Thoracic aorta (tissue), 2 donors: ENCODE results near the gene AGAP6. TPM values are rescaled to one million over a fixed set of nuclear protein-coding genes. Genes with fewer than 3 reads are reported as not detected.
"Not testable (repeated sequence)": the region's sequence is repeated elsewhere in the genome, so short reads cannot be mapped to it uniquely, and the experiment has no call there.

Experiments
- ATAC-seq: fragments of 150-250 bp; one replicate; pipeline ENCODE4 v1.8.0; 2017; ENCODE audit warnings: low read depth; ENCODE audit not compliant: insufficient number of reproducible peaks, low FRiP score
- DNase-seq: peaks from one replicate; pipeline ENCODE4 v3.0.0-alpha.2; 2020; ENCODE audit warnings: low spot score
- H3K27ac ChIP-seq, 2 donors: fragments of 200-600 bp; sonication (generic); 1 replicate in 1 of 2; 2 replicates in 1 of 2; pipeline ENCODE4 v1.5.1; 2016; ENCODE audit warnings: mild to moderate bottlenecking in 2 of 2, moderate library complexity in 2 of 2
- H3K27me3 ChIP-seq: fragments of 200-600 bp; sonication (generic); replicated peaks from 2 replicates; pipeline ENCODE4 v1.6.0; 2016; ENCODE audit warnings: mild to moderate bottlenecking; ENCODE audit not compliant: insufficient read depth
- H3K36me3 ChIP-seq: fragments of 200-600 bp; sonication (generic); one replicate; pipeline ENCODE4 v1.5.1; 2016
- H3K4me1 ChIP-seq, 2 donors: fragments of 200-600 bp; sonication (generic); 1 replicate in 1 of 2; 2 replicates in 1 of 2; pipeline versions ENCODE4 v1.5.1 to v1.6.0; 2016; ENCODE audit warnings: low read depth in 2 of 2, mild to moderate bottlenecking in 1 of 2; ENCODE audit not compliant: control insufficient read depth in 1 of 2
- H3K4me3 ChIP-seq: fragments of 200-600 bp; sonication (generic); 2 replicates; pipeline ENCODE4 v1.5.1; 2016; ENCODE audit warnings: mild to moderate bottlenecking
- H3K9me3 ChIP-seq: fragments of 200-600 bp; sonication (generic); 2 replicates; pipeline ENCODE4 v1.5.1; 2016
- total RNA-seq, 2 donors: library from RNA; depleted of rRNA; stranded (reverse); fragments of >200 nt; gene quantifications; one replicate each; pipeline versions ENCODE4 v1.1.0 to v1.2.3, GENCODE V29; 2016
- TF ChIP-seq, protein P1 (sequence below): fragments of 200-600 bp; sonication (generic); IDR thresholded peaks from one replicate; pipeline ENCODE4 v1.5.1; 2019; ENCODE audit warnings: antibody characterized with exemption

Gene AGAP6
- total RNA-seq, 2 donors from 2014 or later = 18.8 to 26.9 TPM

DNA sequence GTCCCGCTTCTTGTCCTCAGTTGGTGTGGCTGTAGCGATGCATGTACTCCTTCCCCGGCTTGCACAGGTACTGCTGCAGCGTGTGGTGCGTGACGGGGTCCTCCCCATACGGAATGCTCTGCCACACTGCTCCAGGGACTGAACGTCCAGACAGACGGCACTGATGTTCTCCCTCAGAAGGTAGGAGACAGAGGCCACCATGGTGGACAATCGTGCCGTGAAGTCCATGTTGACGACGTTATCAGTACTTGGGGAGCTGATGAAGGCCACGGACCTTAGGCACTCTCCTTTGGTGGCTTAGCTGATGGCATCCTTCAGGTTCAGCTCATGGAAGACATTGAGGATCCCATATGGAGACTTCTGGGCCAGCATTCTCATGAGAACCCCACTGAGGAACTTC is 37.4 kb downstream of the AGAP6 start:
- Histone ChIP-seq H3K4me1 (no peaks in the 10 kb centered on the region), H3K36me3 (no peaks in the 10 kb centered on the region), H3K4me3 (no peak overlapping the region), H3K9me3 (no peaks in the 10 kb centered on the region), H3K27me3 (no peaks in the 10 kb centered on the region), H3K27ac (no peak overlapping the region)
- no peak for ATAC-seq
- DNase-seq = no peak
- TF ChIP-seq, protein P1, sequence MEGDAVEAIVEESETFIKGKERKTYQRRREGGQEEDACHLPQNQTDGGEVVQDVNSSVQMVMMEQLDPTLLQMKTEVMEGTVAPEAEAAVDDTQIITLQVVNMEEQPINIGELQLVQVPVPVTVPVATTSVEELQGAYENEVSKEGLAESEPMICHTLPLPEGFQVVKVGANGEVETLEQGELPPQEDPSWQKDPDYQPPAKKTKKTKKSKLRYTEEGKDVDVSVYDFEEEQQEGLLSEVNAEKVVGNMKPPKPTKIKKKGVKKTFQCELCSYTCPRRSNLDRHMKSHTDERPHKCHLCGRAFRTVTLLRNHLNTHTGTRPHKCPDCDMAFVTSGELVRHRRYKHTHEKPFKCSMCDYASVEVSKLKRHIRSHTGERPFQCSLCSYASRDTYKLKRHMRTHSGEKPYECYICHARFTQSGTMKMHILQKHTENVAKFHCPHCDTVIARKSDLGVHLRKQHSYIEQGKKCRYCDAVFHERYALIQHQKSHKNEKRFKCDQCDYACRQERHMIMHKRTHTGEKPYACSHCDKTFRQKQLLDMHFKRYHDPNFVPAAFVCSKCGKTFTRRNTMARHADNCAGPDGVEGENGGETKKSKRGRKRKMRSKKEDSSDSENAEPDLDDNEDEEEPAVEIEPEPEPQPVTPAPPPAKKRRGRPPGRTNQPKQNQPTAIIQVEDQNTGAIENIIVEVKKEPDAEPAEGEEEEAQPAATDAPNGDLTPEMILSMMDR = no peak

DNA sequence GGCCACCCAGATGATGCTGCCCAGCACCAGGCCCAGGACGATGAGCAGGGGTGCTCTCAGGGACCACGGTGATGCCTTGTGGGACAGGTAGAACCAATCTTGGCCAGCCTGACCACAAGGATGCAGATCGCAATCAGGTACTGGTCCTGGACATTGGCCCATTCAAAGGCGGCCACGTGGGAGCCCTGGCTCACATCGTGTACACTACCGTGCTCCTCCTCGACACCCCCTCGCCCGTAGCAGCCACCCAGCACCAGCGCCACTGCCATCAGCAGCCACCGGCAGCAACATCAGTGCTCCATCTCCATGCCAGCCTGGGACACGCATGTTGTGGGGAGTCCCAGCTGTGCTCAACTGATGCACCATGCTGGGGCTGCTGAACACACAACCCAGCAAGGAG is 39.0 kb downstream of the AGAP6 start:
- H3K36me3 ChIP-seq = no peaks in the 10 kb centered on the region
- no peaks in the 10 kb centered on the region for H3K27me3 ChIP-seq
- H3K4me3 ChIP-seq = no peak overlapping the region
- ATAC-seq (no peak), DNase-seq (no peak)
- no peak overlapping the region for H3K27ac ChIP-seq
- H3K9me3 ChIP-seq = no peaks in the 10 kb centered on the region
- TF ChIP-seq, protein P1 = no peak
- H3K4me1 ChIP-seq = no peaks in the 10 kb centered on the region

- TF ChIP-seq, protein P1 = no peak
- no peaks in the 10 kb centered on the region for H3K9me3 ChIP-seq
- no peak for ATAC-seq
These were observed 45.3 kb downstream of the AGAP6 start for GRCh38 chr10:50033481-50033880.

DNA sequence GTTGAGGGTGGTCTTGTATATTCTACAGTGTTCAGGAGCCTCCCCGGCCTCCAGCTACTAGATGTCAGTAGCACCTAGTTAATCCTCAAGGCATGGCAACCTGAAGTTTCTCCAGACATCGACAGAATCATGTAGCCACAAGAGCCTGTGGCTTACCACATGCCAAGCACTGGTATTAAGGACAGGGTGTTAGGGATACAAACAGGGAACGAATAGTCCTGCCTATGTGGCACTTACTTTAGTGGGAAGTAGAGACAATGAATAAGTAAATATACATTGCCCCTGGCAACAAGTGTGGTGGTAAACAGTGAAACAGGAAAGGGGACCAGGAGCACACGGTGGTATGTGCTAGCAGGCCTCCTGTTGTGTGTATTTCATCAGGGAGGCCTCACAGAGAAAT is 47.1 kb downstream of the AGAP6 start:
- not testable (repeated sequence) for DNase-seq, H3K27me3 ChIP-seq, H3K4me1 ChIP-seq, H3K9me3 ChIP-seq, H3K27ac ChIP-seq, H3K4me3 ChIP-seq, H3K36me3 ChIP-seq, ATAC-seq

More at GRCh38 chr10:50033481-50033880, 45.3 kb downstream of the AGAP6 start:
- no peak overlapping the region for H3K27ac ChIP-seq
- no peak overlapping the region for H3K4me3 ChIP-seq
- no peaks in the 10 kb centered on the region for H3K36me3 ChIP-seq
- no peaks in the 10 kb centered on the region for H3K4me1 ChIP-seq
- H3K27me3 ChIP-seq = no peaks in the 10 kb centered on the region
- DNase-seq = no peak

GRCh38 chr10:50044941-50045664 is 56.9 kb downstream of the AGAP6 start:
- no peaks in the 10 kb centered on the region for H3K4me1 ChIP-seq
- no peaks in the 10 kb centered on the region for H3K9me3 ChIP-seq
- DNase-seq = no peak
- H3K27me3 ChIP-seq = no peaks in the 10 kb centered on the region
- ATAC-seq = no peak
- TF ChIP-seq, protein P1 = no peak
- H3K36me3 ChIP-seq = no peaks in the 10 kb centered on the region
- H3K4me3 ChIP-seq = no peak overlapping the region
- no peak overlapping the region for H3K27ac ChIP-seq

- not testable (repeated sequence) for H3K4me3 ChIP-seq, H3K9me3 ChIP-seq, H3K36me3 ChIP-seq, H3K27me3 ChIP-seq, H3K27ac ChIP-seq, H3K4me1 ChIP-seq, DNase-seq, ATAC-seq
These were observed 58.3 kb downstream of the AGAP6 start for GRCh38 chr10:50046457-50046856.

- not testable (repeated sequence) for H3K27me3 ChIP-seq, H3K4me3 ChIP-seq, H3K27ac ChIP-seq, H3K36me3 ChIP-seq, H3K4me1 ChIP-seq, ATAC-seq, H3K9me3 ChIP-seq, DNase-seq
These were observed 59.4 kb downstream of the AGAP6 start for GRCh38 chr10:50047594-50047993.

GRCh38 chr10:50051995-50052660 is 63.9 kb downstream of the AGAP6 start:
- H3K27ac ChIP-seq, DNase-seq, ATAC-seq, H3K27me3 ChIP-seq, H3K36me3 ChIP-seq, H3K4me1 ChIP-seq, H3K9me3 ChIP-seq, H3K4me3 ChIP-seq: not testable (repeated sequence)
